Liver (tissue), 3 donors: ENCODE results near the gene TMEM151B.

Source experiments
- CTCF ChIP-seq: fragments of 150-350 bp; IDR thresholded peaks from 2 replicates; pipeline ENCODE4 v1.5.1; 2017; ENCODE audit warnings: improper control_type of control experiment, low read depth, low read length; ENCODE audit not compliant: missing input control
- FOXA1 ChIP-seq: IDR thresholded peaks from 2 replicates; pipeline ENCODE4 v1.6.1; 2016; ENCODE audit warnings: antibody characterized with exemption
- JUND ChIP-seq, 2 donors: IDR thresholded peaks; 2 replicates each; pipeline ENCODE4 v1.6.1; 2016; ENCODE audit warnings: antibody characterized with exemption in 2 of 2
- RXRA ChIP-seq, 2 donors: IDR thresholded peaks; 2 replicates each; pipeline ENCODE4 v1.6.1; 2017 to 2018; ENCODE audit warnings: antibody characterized with exemption in 2 of 2, mild to moderate bottlenecking in 1 of 2
- TAF1 ChIP-seq: conservative IDR thresholded peaks from 2 replicates; pipeline ENCODE4 v1.6.1; 2016; ENCODE audit warnings: antibody characterized with exemption, mild to moderate bottlenecking
- TF ChIP-seq, protein P1 (sequence below): IDR thresholded peaks from 2 replicates; pipeline ENCODE4 v1.6.1; 2016; ENCODE audit warnings: antibody characterized with exemption
- TF ChIP-seq, protein P2 (sequence below): IDR thresholded peaks from 2 replicates; pipeline ENCODE4 v1.6.1; 2016; ENCODE audit warnings: antibody characterized with exemption, mild to moderate bottlenecking
- donor health status: healthy.
- donor health status: healthy.

- TF ChIP-seq CTCF (no peak), FOXA1 (no peak), TAF1 (no peak), JUND (IDR thresholded peaks at IDR 0.05) (no peak), RXRA (IDR thresholded peaks at IDR 0.05) (no peak)
- TF ChIP-seq, protein P1, sequence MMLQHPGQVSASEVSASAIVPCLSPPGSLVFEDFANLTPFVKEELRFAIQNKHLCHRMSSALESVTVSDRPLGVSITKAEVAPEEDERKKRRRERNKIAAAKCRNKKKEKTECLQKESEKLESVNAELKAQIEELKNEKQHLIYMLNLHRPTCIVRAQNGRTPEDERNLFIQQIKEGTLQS: no peak
- TF ChIP-seq, protein P2, sequence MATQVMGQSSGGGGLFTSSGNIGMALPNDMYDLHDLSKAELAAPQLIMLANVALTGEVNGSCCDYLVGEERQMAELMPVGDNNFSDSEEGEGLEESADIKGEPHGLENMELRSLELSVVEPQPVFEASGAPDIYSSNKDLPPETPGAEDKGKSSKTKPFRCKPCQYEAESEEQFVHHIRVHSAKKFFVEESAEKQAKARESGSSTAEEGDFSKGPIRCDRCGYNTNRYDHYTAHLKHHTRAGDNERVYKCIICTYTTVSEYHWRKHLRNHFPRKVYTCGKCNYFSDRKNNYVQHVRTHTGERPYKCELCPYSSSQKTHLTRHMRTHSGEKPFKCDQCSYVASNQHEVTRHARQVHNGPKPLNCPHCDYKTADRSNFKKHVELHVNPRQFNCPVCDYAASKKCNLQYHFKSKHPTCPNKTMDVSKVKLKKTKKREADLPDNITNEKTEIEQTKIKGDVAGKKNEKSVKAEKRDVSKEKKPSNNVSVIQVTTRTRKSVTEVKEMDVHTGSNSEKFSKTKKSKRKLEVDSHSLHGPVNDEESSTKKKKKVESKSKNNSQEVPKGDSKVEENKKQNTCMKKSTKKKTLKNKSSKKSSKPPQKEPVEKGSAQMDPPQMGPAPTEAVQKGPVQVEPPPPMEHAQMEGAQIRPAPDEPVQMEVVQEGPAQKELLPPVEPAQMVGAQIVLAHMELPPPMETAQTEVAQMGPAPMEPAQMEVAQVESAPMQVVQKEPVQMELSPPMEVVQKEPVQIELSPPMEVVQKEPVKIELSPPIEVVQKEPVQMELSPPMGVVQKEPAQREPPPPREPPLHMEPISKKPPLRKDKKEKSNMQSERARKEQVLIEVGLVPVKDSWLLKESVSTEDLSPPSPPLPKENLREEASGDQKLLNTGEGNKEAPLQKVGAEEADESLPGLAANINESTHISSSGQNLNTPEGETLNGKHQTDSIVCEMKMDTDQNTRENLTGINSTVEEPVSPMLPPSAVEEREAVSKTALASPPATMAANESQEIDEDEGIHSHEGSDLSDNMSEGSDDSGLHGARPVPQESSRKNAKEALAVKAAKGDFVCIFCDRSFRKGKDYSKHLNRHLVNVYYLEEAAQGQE: no peak
Observed at GRCh38 chr6:44315951-44316350, 45.7 kb downstream of the TMEM151B start.
